Measurements from ENCODE around the gene ZNF474. TPM values are rescaled to one million over a fixed set of nuclear protein-coding genes. Genes with fewer than 3 reads are reported as not detected.

ZNF474 gene
- total RNA-seq, 2 donors from 2014 or later = not detected

GRCh38 chr5:122154491-122154890 lies 25.1 kb downstream of the ZNF474 start:
- H3K4me3 ChIP-seq = no peak overlapping the region
- DNase-seq (no peak), ATAC-seq (no peak)
- 66 to 77% methylated on average over 5 of the region's 5 CpGs for WGBS, 2 donors
- peaks cover 2% of the 10 kb centered on the region for H3K4me1 ChIP-seq
- H3K36me3 ChIP-seq (replicated peaks in 1 of 2; ENCODE audit: insufficient read depth in 1 of 2, low read depth in 2 of 2) = no peaks in the 10 kb centered on the region
- no peaks in the 10 kb centered on the region for H3K9me3 ChIP-seq
- no peak for TF ChIP-seq CTCF (IDR thresholded peaks at IDR 0.05)
- no peak for TF ChIP-seq POLR2A (IDR thresholded peaks at IDR 0.05)
- H3K27me3 ChIP-seq = no peaks in the 10 kb centered on the region
- no peak overlapping the region for H3K27ac ChIP-seq
- intact Hi-C loops (cut with DNase I) = no loop called here

- intact Hi-C loops (cut with DNase I) = no loop called here
- ATAC-seq = no peak
- no peaks in the 10 kb centered on the region for H3K9me3 ChIP-seq
- TF ChIP-seq POLR2A (IDR thresholded peaks at IDR 0.05) (no peak), CTCF (IDR thresholded peaks at IDR 0.05) (no peak)
- no peaks in the 10 kb centered on the region for H3K27me3 ChIP-seq
- WGBS, 2 donors = 76 to 86% methylated on average over 6 to 7 of the region's 7 CpGs
- H3K36me3 ChIP-seq (replicated peaks in 1 of 2; ENCODE audit: insufficient read depth in 1 of 2, low read depth in 2 of 2) = no peaks in the 10 kb centered on the region
- H3K27ac ChIP-seq = no peak overlapping the region
- peak in 1 of 4 donors; percentile 24 for DNase-seq
- H3K4me1 ChIP-seq = no peaks in the 10 kb centered on the region
- no peak overlapping the region for H3K4me3 ChIP-seq
Measured at GRCh38 chr5:122154910-122155309, 25.6 kb downstream of the ZNF474 start.

DNA sequence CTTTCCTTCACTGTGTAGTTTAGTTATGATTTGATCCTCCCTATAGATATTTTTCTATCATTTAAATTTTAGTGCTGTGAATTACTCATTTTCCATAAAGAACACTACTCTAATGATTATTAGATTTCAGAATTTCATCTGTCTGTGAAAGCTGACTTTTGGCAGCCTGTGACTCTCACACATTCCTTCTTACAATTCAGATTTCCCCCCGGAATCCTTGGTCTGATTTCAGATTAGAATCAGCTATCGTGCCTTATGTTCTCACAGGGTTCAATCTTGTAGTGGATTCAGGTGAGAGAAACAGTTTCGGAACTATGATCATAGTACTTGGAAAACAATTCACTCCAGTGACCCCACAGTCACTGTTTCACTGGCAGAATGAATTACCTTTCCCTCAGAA lies 26.2 kb downstream of the ZNF474 start:
- Histone ChIP-seq H3K9me3 (no peaks in the 10 kb centered on the region), H3K4me1 (no peaks in the 10 kb centered on the region), H3K4me3 (no peak overlapping the region), H3K27ac (no peak overlapping the region), H3K27me3 (no peaks in the 10 kb centered on the region), H3K36me3 (replicated peaks in 1 of 2; ENCODE audit: insufficient read depth in 1 of 2, low read depth in 2 of 2) (no peaks in the 10 kb centered on the region)
- no peak for DNase-seq
- intact Hi-C loops (cut with DNase I) = no loop called here
- TF ChIP-seq POLR2A (IDR thresholded peaks at IDR 0.05) (no peak), CTCF (IDR thresholded peaks at IDR 0.05) (no peak)
- 62 to 68% methylated on average over 3 of the region's 3 CpGs for WGBS, 2 donors
- no peak for ATAC-seq

DNA sequence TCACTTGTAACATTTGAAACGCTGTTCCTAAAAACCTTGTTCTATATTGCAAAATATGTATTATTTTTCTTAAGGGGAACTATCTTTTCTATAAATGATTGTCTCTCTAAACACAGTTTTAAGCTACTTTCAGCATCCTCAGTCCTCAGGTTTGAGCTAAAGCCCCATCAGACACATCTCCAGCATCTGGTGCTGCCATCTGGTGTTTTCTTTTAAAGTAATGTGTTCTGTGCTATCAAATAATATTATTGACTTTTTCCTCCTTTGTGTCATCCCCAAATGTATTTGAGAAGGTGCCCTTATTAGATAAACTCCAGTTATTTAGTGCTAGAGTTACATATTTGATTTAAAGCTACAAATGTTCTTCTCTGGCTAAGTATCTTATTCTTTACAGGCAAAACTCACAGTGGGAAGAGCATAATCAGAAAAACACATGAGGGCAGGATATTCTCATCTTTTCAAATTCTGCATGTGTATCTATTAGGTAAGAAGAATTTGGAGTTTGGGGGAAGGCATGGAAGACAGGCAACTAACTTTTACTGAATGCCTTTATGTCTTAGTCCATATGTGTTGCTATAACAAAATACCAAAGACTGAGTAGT lies 27.5 kb downstream of the ZNF474 start:
- no peak for DNase-seq
- 30 to 34% methylated on average over 1 of the region's 1 CpG for WGBS, 2 donors
- intact Hi-C loops (cut with DNase I) = no loop called here
- no peak for ATAC-seq
- no peaks in the 10 kb centered on the region for H3K36me3 ChIP-seq (replicated peaks in 1 of 2; ENCODE audit: insufficient read depth in 1 of 2, low read depth in 2 of 2)
- no peaks in the 10 kb centered on the region for H3K9me3 ChIP-seq
- no peak overlapping the region for H3K27ac ChIP-seq
- no peaks in the 10 kb centered on the region for H3K4me1 ChIP-seq
- no peaks in the 10 kb centered on the region for H3K27me3 ChIP-seq
- no peak overlapping the region for H3K4me3 ChIP-seq
- TF ChIP-seq CTCF (IDR thresholded peaks at IDR 0.05) (peak in 1 of 7 experiments; percentile 6), POLR2A (IDR thresholded peaks at IDR 0.05) (no peak)

DNA sequence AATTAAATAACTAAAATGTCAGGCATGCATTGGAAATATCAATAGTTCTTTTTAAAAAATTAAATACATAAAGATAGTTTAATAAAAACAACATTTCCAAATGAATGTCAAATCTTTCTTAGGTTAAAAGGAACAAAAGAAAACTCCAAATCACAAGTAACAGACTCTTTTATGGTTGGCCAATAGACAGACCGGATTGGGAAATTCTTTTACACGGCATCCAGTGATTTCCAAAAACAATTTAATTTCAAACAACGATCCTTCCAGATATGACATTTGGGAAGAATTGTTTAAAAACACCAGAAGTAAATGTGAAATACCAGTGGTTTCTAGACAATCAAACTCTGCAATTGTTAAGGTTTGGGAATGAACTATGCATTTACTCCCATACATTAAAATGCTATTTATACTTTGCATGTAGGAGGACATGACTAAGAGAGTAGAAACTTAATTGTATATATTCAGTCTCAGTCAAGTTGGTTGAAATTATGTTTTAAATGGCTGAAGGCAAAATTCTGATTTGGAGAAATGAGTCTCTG lies 32.8 kb downstream of the ZNF474 start:
- no peak for DNase-seq
- no peaks in the 10 kb centered on the region for H3K9me3 ChIP-seq
- intact Hi-C loops (cut with DNase I) = no loop called here
- no peak for TF ChIP-seq CTCF (IDR thresholded peaks at IDR 0.05)
- TF ChIP-seq POLR2A (IDR thresholded peaks at IDR 0.05) = no peak
- ATAC-seq = no peak
- H3K36me3 ChIP-seq (replicated peaks in 1 of 2; ENCODE audit: insufficient read depth in 1 of 2, low read depth in 2 of 2) = no peaks in the 10 kb centered on the region
- H3K27me3 ChIP-seq = no peaks in the 10 kb centered on the region
- WGBS, 2 donors = 75 to 80% methylated on average over 3 of the region's 3 CpGs
- no peaks in the 10 kb centered on the region for H3K4me1 ChIP-seq
- H3K4me3 ChIP-seq = no peak overlapping the region
- no peak overlapping the region for H3K27ac ChIP-seq

Data from body of pancreas (tissue), 4 donors.